Activated CD4-positive, alpha-beta T cell treated with anti-CD3 and anti-CD28 coated beads for 4 hours (primary cell): ENCODE measurements around the gene RNPEP.
"Not testable (repeated sequence)": the region's sequence is repeated elsewhere in the genome, so short reads cannot be mapped to it uniquely, and the experiment has no call there.

Source experiments
- DNase-seq, 2 donors: peaks; one replicate each; pipeline ENCODE4 v3.0.0-alpha.2; 2020

RNPEP gene

GRCh38 chr1:202011994-202012393 lies 29.5 kb downstream of the RNPEP start:
- no peak for DNase-seq

- no peak for DNase-seq
Observed at GRCh38 chr1:202012544-202013478, 30.4 kb downstream of the RNPEP start.

- no peak for DNase-seq
Observed at GRCh38 chr1:202013603-202014002, 31.2 kb downstream of the RNPEP start.

GRCh38 chr1:202014060-202014459 lies 31.6 kb downstream of the RNPEP start:
- no peak for DNase-seq

DNA sequence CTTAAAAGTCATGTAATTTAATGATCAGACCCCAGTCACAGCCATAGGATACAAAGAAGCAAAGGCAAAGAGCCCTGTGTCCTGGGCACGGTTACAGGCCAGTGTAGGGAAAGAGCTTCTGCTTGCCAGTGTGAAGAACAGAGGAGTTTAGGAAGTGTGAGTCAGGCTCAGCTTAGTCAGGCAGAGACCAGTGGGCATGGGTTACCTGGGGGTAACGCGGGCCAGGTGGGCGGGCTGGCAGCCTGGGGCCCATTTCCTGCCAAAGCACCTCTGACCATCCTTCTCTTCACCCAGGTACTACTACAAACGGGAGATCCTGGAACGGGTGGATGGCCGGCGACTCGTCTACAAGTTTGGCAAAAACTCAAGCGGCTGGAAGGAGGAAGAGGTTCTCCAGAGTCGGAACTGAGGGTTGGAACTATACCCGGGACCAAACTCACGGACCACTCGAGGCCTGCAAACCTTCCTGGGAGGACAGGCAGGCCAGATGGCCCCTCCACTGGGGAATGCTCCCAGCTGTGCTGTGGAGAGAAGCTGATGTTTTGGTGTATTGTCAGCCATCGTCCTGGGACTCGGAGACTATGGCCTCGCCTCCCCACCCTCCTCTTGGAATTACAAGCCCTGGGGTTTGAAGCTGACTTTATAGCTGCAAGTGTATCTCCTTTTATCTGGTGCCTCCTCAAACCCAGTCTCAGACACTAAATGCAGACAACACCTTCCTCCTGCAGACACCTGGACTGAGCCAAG lies 32.6 kb downstream of the RNPEP start:
- no peak for DNase-seq

DNA sequence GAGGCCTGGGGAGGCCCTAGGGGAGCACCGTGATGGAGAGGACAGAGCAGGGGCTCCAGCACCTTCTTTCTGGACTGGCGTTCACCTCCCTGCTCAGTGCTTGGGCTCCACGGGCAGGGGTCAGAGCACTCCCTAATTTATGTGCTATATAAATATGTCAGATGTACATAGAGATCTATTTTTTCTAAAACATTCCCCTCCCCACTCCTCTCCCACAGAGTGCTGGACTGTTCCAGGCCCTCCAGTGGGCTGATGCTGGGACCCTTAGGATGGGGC lies 33.2 kb downstream of the RNPEP start:
- no peak for DNase-seq

- no peak for DNase-seq
Observed at GRCh38 chr1:202016022-202016810, 33.8 kb downstream of the RNPEP start.

- DNase-seq, result no peak
Observed at GRCh38 chr1:202016811-202017748, 34.6 kb downstream of the RNPEP start.

DNA sequence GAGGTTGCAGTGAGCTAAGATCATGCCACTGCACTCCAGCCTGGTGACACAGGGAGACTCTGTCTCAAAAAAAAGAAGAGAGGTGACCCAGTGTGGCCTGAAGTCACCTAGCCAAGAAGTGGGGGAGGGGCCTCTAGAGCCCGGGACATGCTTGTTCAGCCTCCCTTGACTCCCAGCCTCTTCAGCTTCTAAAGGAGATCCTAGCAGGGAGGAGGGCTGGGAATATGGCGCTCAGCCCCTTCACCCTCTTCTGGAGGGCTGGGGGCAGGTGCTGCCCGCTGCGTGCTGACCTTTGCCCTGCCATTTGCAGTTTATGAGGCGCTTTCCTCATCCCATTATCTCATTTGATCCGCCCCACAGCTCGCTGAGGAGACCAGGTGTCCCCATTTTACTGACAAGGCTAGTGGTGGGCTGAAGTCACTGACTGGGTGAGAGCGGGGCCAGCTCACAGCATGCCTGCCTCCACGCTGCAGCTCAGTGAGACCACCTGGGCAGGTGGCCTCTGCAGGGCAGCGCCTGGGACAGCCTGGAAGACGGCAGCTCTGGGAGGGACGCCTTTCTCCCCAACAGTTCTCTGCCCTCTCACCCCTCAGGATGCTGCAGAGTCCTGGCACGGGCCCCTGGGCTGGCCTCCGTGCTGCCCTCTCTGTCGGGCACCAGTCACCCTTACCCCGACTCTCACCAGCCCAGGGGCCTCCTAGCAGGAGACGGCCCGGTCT lies 35.5 kb downstream of the RNPEP start:
- no peak for DNase-seq

DNA sequence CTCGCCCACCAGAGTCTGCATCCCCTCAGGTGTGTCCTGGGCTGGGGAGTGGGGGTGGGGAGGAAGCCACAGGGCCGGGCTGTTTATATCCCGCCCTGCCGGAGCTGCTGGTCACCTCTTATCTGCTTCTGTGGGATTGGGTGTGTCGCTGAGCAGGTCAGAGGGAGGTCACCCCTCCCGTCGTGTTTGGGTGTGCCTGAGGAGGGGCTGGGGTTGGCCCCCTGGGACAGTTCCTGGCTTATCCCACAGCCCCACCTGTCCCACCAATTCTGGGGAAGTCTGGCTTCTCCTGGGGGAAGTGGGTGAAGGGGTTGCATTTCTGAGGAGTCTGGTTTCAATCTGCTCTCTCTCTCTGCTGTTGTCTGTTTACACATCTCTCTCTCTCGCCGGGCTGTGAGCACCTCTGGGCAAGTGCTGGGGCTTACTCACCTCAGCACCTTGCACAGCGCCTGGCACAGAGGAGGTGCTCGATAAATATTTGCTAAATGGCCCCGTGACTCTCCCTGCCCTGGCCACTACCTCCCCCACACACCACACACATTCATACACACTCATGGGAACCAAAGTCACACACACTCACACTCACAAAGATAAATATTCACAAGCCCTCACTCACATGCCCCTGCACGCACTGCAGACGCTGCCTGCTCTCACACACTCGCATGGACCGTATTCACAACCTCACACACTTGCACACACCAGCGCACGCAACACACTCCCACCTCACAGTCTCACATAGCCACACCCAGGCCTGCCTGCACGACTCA lies 36.2 kb downstream of the RNPEP start:
- DNase-seq, result no peak

DNA sequence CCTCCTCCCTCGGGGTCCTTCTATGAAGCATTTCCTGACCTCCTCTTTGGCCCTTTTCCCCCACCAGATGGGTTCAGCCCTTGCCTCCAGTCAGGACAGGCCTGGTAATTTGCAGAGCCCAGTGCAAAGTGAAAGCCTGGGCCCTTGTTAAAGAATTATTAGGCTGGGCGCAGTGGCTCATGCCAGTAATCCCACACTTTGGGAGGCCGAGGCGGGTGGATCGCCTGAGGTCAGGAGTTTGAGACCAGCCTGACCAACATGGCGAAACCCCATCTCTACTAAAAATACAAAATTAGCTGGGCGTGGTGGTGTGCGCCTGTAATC lies 36.7 kb downstream of the RNPEP start:
- not testable (repeated sequence) for DNase-seq

GRCh38 chr1:202023001-202023433 lies 40.6 kb downstream of the RNPEP start:
- no peak for DNase-seq

DNA sequence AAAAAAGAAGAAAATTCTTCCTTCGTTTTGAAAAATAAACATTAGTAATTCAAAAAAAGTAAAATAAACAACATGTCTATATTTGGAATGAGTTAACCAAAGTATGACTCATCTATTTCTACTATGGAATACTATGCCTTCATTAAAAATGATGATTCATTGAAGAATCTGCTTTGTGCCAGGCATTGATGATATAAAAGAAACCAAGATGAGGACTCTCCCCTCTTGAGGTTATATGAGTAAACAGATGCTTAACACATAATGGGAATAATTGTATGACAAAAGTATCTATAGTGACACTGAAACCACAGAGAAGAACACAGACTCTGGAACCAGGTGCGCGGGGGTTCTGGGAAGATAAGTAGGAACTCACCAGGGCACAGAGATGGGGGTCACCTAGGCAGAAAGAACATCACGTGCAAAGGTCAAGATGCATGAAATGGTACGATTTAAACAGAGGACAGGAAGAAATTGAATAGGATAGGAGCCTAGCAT lies 46.8 kb downstream of the RNPEP start:
- DNase-seq, result no peak

DNA sequence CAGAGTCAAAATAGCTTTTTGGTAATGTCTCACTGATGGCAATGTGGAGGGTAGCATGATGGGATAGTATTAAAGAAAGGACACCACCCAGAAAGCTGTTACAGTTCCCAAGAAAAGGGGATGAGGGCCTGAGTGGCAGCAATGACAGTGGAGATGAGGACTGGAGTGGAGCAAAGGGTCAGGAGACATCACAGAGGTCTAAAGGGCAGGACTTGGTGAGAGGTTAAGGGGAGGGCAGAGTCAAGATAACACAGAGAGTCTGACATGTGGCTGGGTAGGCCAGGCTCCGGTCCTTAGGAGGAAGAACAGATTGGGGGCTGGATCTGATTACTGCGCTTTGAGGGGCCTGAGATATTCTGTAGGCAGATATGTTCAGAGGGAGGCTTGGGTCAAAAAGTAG lies 47.3 kb downstream of the RNPEP start:
- DNase-seq, result no peak

DNA sequence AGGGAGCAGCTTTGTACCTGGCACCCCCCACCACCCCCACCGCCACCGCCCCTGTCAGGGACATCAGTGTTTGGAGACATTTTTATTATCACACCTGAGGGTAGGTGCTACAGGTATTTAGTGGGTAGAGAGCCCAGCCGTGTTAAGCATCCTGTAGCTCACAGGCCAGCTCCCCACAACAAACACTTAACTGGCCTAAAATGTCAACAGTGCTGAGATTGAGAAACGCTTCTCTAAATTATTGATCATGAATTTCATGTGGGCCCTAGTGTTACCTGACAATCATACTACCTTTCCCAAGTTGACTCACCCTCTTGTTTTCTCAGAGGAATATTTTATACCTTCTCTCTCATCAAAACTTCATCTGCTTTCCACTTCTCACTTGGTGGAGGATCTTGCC lies 49.3 kb downstream of the RNPEP start:
- no peak for DNase-seq

- DNase-seq, result no peak
Observed at GRCh38 chr1:202034149-202034682, 51.8 kb downstream of the RNPEP start.

- no peak for DNase-seq
Observed at GRCh38 chr1:202034683-202035462, 52.4 kb downstream of the RNPEP start.

GRCh38 chr1:202036595-202037387 lies 54.3 kb downstream of the RNPEP start:
- DNase-seq, result no peak
